Adrenal gland (tissue), 5 donors: ENCODE results near the gene TGFBR1.

Source experiments
- POLR2A ChIP-seq, 2 donors: fragments of 450-650 bp; IDR thresholded peaks; one replicate each; pipeline ENCODE4 v1.6.1; 2017; ENCODE audit warnings: antibody characterized with exemption in 2 of 2, mild to moderate bottlenecking in 2 of 2, moderate library complexity in 1 of 2
- TF ChIP-seq, protein P1 (sequence below), 6 experiments: fragments of 450-650 bp in 4 of 6; fragments of 200-600 bp in 2 of 6; sonication (generic) in 1 of 6; IDR thresholded peaks; 1 replicate in 5 of 6; 2 replicates in 1 of 6; pipeline versions ENCODE4 v1.5.1 to v1.8.0; 2016 to 2021; ENCODE audit warnings: antibody characterized with exemption in 6 of 6, mild to moderate bottlenecking in 2 of 6, moderate library complexity in 1 of 6
- donor health status: DM: no; HTN: no; CAD: no.

- TF ChIP-seq, protein P1, sequence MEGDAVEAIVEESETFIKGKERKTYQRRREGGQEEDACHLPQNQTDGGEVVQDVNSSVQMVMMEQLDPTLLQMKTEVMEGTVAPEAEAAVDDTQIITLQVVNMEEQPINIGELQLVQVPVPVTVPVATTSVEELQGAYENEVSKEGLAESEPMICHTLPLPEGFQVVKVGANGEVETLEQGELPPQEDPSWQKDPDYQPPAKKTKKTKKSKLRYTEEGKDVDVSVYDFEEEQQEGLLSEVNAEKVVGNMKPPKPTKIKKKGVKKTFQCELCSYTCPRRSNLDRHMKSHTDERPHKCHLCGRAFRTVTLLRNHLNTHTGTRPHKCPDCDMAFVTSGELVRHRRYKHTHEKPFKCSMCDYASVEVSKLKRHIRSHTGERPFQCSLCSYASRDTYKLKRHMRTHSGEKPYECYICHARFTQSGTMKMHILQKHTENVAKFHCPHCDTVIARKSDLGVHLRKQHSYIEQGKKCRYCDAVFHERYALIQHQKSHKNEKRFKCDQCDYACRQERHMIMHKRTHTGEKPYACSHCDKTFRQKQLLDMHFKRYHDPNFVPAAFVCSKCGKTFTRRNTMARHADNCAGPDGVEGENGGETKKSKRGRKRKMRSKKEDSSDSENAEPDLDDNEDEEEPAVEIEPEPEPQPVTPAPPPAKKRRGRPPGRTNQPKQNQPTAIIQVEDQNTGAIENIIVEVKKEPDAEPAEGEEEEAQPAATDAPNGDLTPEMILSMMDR (IDR thresholded peaks at IDR 0.05) = no peak
- TF ChIP-seq POLR2A (IDR thresholded peaks at IDR 0.05) = no peak
Measured at GRCh38 chr9:99069546-99069945, 35.4 kb upstream of the TGFBR1 start.
